Stimulated activated CD8-positive, alpha-beta memory T cell treated with anti-CD3 and anti-CD28 coated beads, Interleukin-2, amount 100 ng/mL, for 1 hour (primary cell): ENCODE data around the gene MRTFB.

Experiments
- DNase-seq, 2 donors: peaks; one replicate each; pipeline ENCODE4 v3.0.0-alpha.2; 2020; ENCODE audit warnings: low read depth in 2 of 2

The MRTFB gene

DNA sequence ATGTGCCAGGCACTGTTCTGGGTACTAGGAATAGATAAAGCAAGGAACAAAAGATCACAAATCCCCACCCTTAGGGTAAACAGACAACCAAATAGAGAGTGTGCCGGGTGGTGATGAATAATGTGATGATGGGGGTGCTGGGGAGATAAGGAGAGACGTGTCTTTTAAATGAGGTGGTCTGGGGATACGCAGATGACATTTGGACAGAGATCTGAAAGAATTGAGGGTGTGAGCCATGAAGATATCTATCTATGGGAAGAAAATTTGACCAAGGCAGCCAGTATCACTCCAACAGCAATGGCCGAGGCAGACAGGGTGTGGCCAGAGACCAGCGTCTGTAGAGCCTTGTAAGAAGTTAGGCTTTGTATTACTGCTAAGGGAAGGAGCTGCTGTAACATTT lies 165.3 kb downstream of the MRTFB start:
- no peak for DNase-seq

GRCh38 chr16:14238756-14239155 lies 167.6 kb downstream of the MRTFB start:
- no peak for DNase-seq

- no peak for DNase-seq
Observed at GRCh38 chr16:14239791-14240190, 168.7 kb downstream of the MRTFB start.

- DNase-seq, result no peak
Observed at GRCh38 chr16:14240219-14240843, 169.2 kb downstream of the MRTFB start.

GRCh38 chr16:14240964-14241363 lies 169.8 kb downstream of the MRTFB start:
- no peak for DNase-seq

DNA sequence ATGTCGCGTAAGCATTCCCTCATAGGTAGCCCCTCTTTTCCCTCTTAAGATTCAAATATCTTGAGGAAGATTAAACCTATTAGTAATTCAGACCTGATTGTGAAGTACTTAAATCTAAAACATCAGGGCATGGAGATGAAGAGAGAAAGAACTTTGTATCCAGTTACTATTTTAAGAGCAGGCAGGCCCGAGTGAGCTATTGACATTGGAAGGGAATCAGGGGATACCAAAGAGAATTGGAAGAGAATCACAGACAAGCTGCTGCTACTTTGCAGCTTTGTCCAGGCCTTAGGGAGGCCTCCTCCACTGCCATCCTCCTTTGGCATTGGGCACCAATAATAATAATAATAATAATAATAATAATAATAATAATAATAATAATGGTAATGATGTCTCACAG lies 170.5 kb downstream of the MRTFB start:
- no peak for DNase-seq

DNA sequence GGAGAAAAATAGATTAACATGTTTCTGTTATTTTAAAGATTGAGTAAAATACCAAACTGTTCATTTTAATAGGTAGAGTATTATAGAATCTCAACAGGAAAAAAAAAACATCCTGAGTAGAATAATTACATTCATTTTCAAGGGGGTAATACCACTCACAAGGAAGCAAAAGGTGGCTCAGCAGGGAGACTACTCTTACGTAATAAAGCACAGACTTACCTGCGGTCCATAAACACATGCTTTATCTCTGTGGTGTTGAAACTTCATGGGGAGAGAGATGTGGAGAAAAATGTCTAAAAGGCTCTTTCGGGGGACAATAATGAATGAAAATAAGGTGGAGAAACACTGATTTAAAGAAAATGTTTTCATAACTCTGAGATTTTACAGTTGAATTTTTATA lies 171.7 kb downstream of the MRTFB start:
- no peak for DNase-seq

- no peak for DNase-seq
Observed at GRCh38 chr16:14244196-14245010, 173.3 kb downstream of the MRTFB start.

DNA sequence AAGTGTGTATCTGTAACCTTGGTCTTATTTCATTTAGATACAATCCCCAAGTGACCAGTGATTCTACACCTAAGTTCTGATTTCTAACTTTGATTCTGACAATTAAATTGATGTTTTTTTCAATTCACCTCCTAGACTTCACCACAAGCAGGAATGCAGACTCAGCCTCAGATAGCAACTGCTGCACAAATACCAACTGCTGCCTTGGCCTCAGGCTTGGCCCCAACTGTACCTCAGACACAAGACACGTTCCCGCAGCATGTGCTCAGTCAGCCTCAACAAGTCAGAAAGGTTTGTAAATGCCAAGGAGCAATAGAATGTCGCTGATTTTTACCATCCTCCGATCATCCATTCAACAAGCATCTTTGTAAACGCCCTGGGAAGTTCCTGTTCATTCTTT lies 177.7 kb downstream of the MRTFB start:
- DNase-seq, result no peak

DNA sequence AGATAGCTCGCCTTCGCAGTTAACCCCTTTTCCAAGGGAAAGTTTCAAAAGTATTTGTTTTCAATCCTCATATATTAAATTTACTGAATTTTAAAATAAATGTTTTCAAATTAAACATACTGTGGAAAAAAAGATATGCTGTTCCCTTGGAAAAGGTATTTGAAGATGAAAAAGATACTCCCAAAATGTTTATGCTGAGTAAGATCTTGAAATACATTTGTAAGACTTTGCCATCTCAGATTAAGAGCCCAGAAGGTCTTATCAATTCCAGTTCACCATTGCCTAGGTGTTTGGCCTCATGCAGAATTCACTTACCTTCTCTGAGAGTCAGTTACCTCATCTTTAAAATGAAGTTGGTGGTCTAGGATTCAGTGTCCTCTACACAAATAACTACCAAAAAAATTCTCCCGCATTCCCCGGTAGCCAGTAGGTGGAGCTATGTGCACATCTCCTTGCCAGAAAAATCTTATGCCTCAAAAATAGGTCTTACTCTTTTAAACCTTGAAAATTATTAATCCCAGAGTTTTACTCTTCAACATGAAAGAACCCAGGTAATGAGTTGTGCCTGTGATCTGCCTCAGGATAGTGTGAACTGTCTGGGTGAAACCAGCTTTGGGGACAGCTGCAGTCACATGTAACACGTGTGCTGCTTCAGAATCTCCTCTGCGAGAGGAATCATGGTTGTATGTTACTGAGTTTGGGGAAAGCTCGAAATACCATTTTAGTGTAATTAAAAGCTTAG lies 178.3 kb downstream of the MRTFB start:
- DNase-seq, result peak; percentile 2 to 7

DNA sequence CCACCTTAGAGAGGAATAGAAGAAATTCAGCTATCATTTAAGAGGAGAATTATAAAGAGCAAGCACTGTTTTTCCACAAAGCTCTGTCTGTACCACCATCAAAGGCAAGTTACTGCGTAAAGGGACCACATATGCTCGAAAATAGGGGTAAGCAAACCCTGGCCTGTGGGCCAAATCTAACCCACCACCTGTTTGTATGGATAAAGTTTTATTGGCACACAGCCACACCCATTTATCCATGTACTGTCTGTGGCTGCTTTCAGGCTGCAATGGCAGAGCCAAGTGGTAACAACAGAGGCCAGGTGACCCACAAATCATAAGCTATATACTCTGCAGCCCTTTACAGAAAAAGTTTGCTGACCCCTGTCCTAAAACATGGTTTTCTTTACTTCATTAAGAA lies 180.3 kb downstream of the MRTFB start:
- no peak for DNase-seq

DNA sequence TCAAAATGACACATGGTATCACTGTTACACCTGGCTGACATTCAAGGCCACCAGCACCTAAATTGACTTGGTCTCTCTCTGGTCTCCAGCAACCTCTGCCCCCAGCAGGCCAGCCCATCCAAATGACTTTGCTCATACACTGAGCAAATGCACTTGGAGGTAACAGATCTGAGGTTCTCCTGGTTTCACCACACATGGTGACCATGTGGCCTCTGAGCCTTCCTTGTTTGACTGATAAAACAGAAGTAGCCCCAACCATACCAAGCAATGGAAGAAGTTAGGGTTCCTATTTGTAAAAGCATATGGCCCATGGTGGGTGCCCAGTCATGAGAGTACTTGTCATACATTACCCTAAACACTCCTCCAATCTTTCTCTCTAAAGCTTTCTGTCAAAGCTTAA lies 181.7 kb downstream of the MRTFB start:
- DNase-seq, result no peak

- no peak for DNase-seq
Observed at GRCh38 chr16:14263011-14263410, 191.9 kb downstream of the MRTFB start.

- no peak for DNase-seq
Observed at GRCh38 chr16:14263769-14264168, 192.7 kb downstream of the MRTFB start.

GRCh38 chr16:14264327-14264943 lies 193.3 kb downstream of the MRTFB start:
- DNase-seq, result no peak

DNA sequence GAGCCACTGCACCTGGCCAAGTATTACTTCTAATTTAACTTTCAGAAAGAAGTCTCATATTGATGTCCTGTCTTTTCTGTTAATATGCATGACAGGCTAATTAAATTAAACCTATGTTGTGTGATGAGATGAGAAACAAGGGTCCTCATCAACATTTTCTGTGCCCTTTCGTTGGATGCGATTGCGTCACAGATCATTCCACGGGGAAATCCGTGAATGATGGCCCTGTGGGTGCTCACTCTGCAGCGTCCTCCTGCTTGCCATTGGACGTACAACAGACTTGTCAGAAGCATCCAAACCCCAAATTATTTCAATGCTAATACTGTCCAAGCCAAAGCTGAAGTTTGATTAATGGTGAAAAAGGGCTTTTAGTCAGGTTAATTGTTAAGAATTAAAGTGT lies 197.0 kb downstream of the MRTFB start:
- DNase-seq, result no peak

DNA sequence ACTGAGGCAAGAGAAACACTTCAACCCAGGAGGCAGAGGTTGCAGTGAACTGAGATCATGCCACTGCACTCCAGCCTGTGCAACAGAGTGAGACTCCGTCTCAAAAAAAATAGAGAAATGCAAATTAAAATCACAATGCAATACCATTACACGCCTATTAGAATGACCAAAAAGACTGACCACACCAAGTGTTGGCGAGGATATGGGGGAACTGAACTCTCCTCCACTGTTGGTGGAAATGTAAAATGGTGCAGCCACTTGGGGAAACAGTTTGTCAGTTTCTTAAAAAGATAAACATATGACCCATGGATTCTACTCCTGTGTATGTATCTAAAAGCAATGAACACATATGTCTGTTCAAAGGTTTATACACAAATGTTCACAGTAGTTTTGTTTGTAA lies 204.8 kb downstream of the MRTFB start:
- DNase-seq, result no peak

DNA sequence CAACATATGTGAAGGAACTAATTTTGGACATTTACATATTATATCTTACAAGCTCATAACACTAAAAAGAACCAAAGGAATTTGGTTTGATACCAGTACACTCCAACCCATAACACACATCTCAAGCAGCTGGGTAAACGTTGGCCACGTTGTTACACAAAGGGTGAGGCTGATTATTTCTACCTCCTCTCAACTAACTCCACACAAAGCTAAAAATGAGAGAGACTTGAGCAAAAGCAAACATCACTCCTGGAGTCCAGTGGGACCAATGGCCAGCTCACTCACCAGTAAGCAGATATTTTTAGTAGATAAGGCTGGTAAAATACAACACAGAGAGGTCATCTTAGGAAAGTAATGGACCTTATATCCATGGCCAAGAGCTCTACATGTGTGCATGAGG lies 207.6 kb downstream of the MRTFB start:
- no peak for DNase-seq

- DNase-seq, result no peak
Observed at GRCh38 chr16:14280541-14280940, 209.4 kb downstream of the MRTFB start.

- DNase-seq, result no peak
Observed at GRCh38 chr16:14283786-14284185, 212.7 kb downstream of the MRTFB start.

GRCh38 chr16:14284371-14284770 lies 213.3 kb downstream of the MRTFB start:
- no peak for DNase-seq

DNA sequence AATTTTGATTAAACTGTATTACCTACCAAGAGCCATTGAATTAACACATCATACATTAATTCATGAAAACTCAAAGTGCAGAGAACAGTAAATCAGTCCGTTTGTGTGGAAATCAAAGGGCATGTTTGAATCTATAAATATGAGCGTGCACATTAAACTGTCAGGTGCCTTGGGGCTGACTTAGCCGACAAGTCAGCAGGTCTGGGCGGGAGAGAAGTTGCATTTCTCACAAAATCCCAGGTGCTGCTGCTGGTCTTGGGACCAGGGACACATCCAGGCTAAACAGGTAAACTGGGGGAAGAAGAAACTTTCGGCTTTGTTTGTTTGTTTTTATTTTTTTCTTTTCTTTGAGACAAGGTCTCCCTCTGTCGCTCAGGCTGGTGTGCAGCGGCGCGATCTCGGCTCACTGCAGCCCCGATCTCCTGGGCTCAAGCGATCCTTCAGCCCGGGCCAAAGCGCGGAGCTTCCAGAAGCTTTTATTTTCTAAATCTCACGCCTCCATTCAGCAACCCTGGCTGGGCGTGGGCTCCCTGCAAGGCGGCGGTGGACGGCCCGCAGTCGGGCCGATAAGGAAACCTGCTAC lies 213.9 kb downstream of the MRTFB start:
- DNase-seq, result no peak
